PC-3 (cell line): ENCODE results near the gene PAFAH2.

Source experiments
- CTCF ChIP-seq: fragments of 300-600 bp; sonication (generic); conservative IDR thresholded peaks from 2 replicates; pipeline ENCODE4 v1.5.1; 2017; ENCODE audit warnings: antibody characterized with exemption, low read depth, mild to moderate bottlenecking, low read length
- EZH2 ChIP-seq: fragments of 300-600 bp; sonication (generic); IDR thresholded peaks from one replicate; pipeline ENCODE4 v1.6.1; 2017; ENCODE audit warnings: antibody characterized with exemption, mild to moderate bottlenecking, low read length; ENCODE audit not compliant: unreplicated experiment
- EZH2phosphoT487 ChIP-seq: fragments of 300-600 bp; sonication (generic); IDR thresholded peaks from 2 replicates; pipeline ENCODE4 v1.6.1; 2018; ENCODE audit warnings: mild to moderate bottlenecking, antibody characterized with exemption, low read length, borderline replicate concordance

GRCh38 chr1:26043765-26044164 is 45.9 kb upstream of the PAFAH2 start:
- TF ChIP-seq CTCF (no peak), EZH2phosphoT487 (no peak), EZH2 (no peak)
